BLaER1 (cell line): ENCODE measurements around the gene SLC24A3.
A peak's percentile ranks its signal among the peaks of the same experiment; 100 is the strongest.

Experiments
- H3K27ac ChIP-seq: shearing (Covaris generic); formaldehyde crosslinking; 2 replicates; pipeline ENCODE4 v1.8.1; 2022
- H3K27me3 ChIP-seq: shearing (Covaris generic); formaldehyde crosslinking; 2 replicates; pipeline ENCODE4 v1.8.1; 2022
- H3K36me3 ChIP-seq: shearing (Covaris generic); formaldehyde crosslinking; 2 replicates; pipeline ENCODE4 v1.8.1; 2022
- H3K4me1 ChIP-seq: shearing (Covaris generic); formaldehyde crosslinking; 2 replicates; pipeline ENCODE4 v1.8.1; 2022
- H3K4me2 ChIP-seq: shearing (Covaris generic); formaldehyde crosslinking; 2 replicates; pipeline ENCODE4 v1.8.1; 2022
- H3K4me3 ChIP-seq: shearing (Covaris generic); formaldehyde crosslinking; 2 replicates; pipeline ENCODE4 v1.8.1; 2022
- H3K9ac ChIP-seq: shearing (Covaris generic); formaldehyde crosslinking; 2 replicates; pipeline ENCODE4 v1.8.1; 2022
- H3K9me3 ChIP-seq: shearing (Covaris generic); formaldehyde crosslinking; 2 replicates; pipeline ENCODE4 v1.8.1; 2022
- H4K20me1 ChIP-seq: shearing (Covaris generic); formaldehyde crosslinking; 2 replicates; pipeline ENCODE4 v1.8.1; 2022
- Cebpa-rat ChIP-seq: shearing (Covaris generic); IDR thresholded peaks from 2 replicates; pipeline ENCODE4 v1.8.1; 2022

The SLC24A3 gene

DNA sequence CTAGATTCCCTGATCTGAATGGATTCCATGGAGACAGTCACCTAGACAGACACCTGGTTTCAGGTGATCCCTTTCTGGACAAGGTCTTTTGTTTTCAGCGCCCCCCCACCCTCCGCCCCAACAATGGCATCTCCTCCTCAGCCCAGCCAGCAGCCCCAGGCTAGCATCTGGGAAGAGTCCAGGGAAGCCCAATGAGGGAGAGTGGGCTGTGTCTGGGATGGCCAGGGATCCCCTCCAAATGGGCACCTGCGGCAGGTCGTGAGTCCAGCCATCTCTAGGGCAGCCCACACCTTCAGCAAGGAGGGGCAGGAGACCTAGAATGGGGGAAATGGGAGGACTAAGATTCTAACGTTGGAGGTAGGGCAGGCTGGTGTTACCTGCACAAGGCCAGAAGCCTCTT lies 1.2 kb upstream of the SLC24A3 start:
- Histone ChIP-seq H3K9ac (no peak overlapping the region), H3K27ac (no peak overlapping the region), H3K9me3 (peaks cover 19% of the 10 kb centered on the region), H4K20me1 (no peaks in the 10 kb centered on the region), H3K27me3 (peaks cover 44% of the 10 kb centered on the region), H3K4me1 (no peaks in the 10 kb centered on the region), H3K4me3 (no peak overlapping the region), H3K36me3 (no peaks in the 10 kb centered on the region), H3K4me2 (no peak overlapping the region)
- no peak for TF ChIP-seq Cebpa-rat

DNA sequence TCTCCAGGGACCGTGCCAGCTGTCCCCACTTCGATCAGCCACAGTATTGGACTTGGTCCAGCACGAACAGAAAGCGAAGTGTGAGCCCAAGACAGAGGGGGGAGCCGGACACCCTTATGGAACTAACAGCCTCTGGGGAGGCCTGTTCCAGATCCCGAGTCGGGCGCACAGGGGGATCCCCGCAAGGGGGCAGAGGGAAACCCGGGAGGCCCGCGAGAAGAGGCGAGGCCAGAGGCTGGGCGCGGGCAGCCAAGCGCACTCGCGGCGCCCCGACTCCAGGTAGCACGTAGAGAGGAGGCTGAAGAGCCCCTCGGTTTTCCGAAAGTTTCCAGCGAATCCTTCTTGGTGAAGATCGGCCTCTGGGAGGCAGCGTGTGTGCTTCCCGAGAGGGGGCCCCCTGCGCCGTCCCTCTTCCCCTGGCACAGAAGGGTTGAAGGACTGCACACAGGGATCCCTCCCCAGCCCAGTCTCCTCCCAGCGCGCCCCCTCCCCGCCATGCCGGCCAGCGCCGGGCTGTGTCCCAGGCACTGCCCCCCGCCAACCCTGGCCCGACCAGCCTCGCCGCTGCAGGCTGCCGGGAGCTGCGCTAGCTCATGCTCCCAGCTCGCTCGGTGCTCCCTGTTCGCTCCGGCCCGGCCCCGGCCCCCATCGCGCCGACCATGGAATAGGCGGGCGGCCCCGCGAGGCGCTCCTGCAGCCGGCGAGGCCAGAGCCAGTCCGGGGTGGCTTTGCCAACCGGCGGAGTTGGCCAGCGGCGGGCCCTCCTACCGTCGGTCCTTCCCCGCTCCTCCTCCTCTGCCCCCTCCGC lies 577 bp upstream of the SLC24A3 start:
- no peak overlapping the region for H3K27ac ChIP-seq
- H3K27me3 ChIP-seq = peaks cover 44% of the 10 kb centered on the region
- H3K9ac ChIP-seq = no peak overlapping the region
- no peak for TF ChIP-seq Cebpa-rat
- H3K36me3 ChIP-seq = no peaks in the 10 kb centered on the region
- peaks cover 19% of the 10 kb centered on the region for H3K9me3 ChIP-seq
- H4K20me1 ChIP-seq = no peaks in the 10 kb centered on the region
- no peak overlapping the region for H3K4me2 ChIP-seq
- no peaks in the 10 kb centered on the region for H3K4me1 ChIP-seq
- no peak overlapping the region for H3K4me3 ChIP-seq

DNA sequence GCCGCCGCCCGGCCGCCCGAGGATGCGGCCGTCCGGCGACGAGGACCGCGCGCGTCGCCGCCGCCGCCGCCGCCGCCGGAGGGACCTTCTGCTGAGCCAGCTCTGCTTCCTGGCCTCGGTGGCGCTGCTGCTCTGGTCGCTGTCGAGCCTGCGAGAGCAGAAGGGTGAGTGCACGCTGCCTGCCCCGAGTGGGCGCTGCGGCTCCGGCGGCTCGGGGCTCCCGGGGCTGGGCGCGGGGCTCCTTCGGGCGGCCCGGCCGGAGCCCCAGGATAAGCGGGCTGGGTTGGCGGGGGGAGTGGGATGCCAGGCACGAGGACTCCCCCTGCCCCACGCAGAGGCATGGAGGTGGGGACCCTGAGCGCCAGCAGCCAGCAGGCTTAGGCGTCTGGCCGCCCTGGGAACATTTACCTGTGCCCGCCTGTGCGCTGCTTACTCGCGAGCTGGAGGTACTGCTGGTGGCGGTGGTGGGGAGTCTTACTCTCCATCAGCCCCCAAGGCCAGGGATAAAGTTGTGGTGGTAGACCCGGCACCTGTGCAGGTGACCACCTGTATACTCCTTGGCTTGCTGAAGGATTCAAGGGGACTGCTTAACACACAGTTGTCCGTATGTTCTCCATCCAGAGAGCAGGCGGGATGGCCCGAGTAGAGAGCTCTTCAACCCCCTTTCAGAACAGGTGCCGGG lies 520 bp downstream of the SLC24A3 start:
- no peak for TF ChIP-seq Cebpa-rat
- H3K4me2 ChIP-seq = no peak overlapping the region
- H3K9me3 ChIP-seq = peaks cover 19% of the 10 kb centered on the region
- H3K36me3 ChIP-seq = no peaks in the 10 kb centered on the region
- H3K9ac ChIP-seq = no peak overlapping the region
- H3K27me3 ChIP-seq = peaks cover 44% of the 10 kb centered on the region
- H3K4me1 ChIP-seq = no peaks in the 10 kb centered on the region
- no peak overlapping the region for H3K4me3 ChIP-seq
- no peak overlapping the region for H3K27ac ChIP-seq
- no peaks in the 10 kb centered on the region for H4K20me1 ChIP-seq

DNA sequence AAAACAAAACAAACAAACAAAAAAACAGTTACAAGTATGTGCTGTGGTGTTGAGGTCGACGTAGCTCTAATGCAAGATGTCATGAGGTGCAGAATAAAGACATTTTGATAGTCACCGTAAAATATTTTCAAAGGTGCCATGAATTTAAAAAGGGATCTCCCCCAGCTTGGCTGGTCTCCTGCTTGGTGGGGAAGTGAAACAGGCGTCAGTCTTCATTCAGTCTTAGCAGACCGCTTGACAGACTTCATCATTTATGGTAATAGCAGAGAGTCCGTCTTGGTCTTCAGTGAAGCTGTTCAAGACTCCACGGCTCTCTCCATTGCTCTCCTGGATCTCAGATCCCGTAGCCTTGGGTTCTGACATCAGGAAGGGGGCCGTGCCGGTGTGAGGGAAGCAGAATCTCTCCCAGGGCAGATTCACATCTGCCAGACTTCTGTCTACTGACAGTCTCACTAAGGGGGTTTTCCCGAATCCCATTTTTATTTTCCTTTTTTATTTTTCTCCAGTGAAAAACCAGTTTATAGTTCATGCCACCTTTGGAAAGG lies 1.6 kb downstream of the SLC24A3 start:
- H3K27me3 ChIP-seq = peaks cover 44% of the 10 kb centered on the region
- no peak overlapping the region for H3K9ac ChIP-seq
- no peaks in the 10 kb centered on the region for H3K36me3 ChIP-seq
- H3K27ac ChIP-seq = no peak overlapping the region
- peaks cover 19% of the 10 kb centered on the region for H3K9me3 ChIP-seq
- H3K4me3 ChIP-seq = no peak overlapping the region
- TF ChIP-seq Cebpa-rat = no peak
- H3K4me2 ChIP-seq = no peak overlapping the region
- no peaks in the 10 kb centered on the region for H3K4me1 ChIP-seq
- no peaks in the 10 kb centered on the region for H4K20me1 ChIP-seq

DNA sequence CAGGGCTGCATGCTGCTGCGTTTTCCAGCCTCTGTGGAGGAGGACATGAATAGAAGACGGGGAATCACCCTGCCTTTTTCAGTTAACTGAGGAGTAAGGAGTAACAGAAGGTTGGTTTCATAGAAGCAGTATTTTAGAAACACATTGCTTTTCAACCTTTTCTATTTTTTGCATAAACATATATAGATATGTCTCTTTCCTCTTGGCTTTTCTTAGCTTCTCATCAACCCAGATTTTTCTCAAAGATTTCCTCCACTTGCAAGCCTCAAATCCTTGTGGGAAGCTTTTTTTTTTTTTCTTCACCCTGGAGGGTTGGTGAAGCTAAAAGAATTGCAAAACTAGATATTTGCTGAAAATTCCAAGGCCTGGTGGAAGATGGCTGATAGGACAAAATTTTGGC lies 6.0 kb downstream of the SLC24A3 start:
- H3K27ac ChIP-seq = no peak overlapping the region

DNA sequence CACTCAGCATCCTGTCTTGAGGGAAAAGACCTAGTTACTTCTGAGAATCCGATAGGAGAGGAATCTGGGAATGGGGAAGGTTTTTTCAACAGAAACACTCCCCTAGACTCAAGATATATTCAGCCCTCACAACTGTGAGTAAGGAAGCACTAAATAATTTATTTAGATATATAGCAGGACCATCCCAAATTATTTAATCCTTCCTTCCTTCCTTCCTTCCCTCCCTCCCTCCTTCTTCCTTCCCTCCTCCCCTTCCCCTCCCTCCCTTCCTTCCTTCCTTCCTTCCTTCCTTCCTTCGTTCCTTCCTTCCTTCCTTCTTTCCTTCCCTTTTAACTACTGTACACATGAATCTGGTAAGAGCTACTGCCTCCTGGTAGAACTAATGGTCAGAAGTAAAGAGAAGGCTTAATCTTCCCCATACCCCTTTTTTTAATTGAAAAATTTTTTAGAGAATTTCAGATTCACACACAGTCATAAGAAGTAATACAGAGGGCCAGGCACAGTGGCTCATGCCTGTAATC lies 10.1 kb downstream of the SLC24A3 start:
- H4K20me1 ChIP-seq = no peaks in the 10 kb centered on the region
- no peak overlapping the region for H3K4me3 ChIP-seq
- H3K36me3 ChIP-seq = no peaks in the 10 kb centered on the region
- no peak overlapping the region for H3K9ac ChIP-seq
- H3K4me2 ChIP-seq = peak overlapping the region; percentile 19; the same call in 1 of the 2 replicates
- peaks cover 6% of the 10 kb centered on the region; the same call in 1 of the 2 replicates for H3K4me1 ChIP-seq
- TF ChIP-seq Cebpa-rat = no peak
- H3K9me3 ChIP-seq = 0 out of 2 replicates have a peak, but pooled peaks cover 5% of the 10 kb centered on the region
- H3K27me3 ChIP-seq = no peaks in the 10 kb centered on the region
- no peak overlapping the region for H3K27ac ChIP-seq

More for the DNA sequence above, 6.0 kb downstream of the SLC24A3 start:
- Histone ChIP-seq H3K4me2 (no peak overlapping the region), H3K4me3 (no peak overlapping the region), H3K27me3 (peaks cover 14% of the 10 kb centered on the region), H3K4me1 (peaks cover 6% of the 10 kb centered on the region; the same call in 1 of the 2 replicates), H4K20me1 (no peaks in the 10 kb centered on the region), H3K36me3 (no peaks in the 10 kb centered on the region), H3K9ac (no peak overlapping the region), H3K9me3 (no peaks in the 10 kb centered on the region)
- no peak for TF ChIP-seq Cebpa-rat

DNA sequence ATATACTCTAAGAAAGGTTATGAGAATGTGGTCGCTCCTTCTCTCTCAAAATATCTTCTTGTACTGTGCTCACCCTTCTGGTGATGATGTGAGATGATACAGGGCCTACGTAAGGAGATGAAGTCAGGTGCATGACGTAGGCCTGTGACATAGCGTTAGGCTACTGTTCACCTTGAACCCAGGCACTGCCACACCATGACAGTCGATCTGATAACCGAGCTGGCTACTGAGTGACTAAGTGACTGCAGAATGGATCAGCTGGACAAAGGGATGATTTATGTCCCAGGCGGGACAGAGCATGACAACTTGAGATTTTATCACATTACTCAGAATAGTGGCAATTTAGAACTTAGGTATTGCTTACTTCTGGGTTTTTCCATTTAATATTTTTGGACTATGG lies 11.2 kb downstream of the SLC24A3 start:
- Histone ChIP-seq H3K9me3 (0 out of 2 replicates have a peak, but pooled peaks cover 5% of the 10 kb centered on the region), H3K36me3 (no peaks in the 10 kb centered on the region)
- no peak for TF ChIP-seq Cebpa-rat

DNA sequence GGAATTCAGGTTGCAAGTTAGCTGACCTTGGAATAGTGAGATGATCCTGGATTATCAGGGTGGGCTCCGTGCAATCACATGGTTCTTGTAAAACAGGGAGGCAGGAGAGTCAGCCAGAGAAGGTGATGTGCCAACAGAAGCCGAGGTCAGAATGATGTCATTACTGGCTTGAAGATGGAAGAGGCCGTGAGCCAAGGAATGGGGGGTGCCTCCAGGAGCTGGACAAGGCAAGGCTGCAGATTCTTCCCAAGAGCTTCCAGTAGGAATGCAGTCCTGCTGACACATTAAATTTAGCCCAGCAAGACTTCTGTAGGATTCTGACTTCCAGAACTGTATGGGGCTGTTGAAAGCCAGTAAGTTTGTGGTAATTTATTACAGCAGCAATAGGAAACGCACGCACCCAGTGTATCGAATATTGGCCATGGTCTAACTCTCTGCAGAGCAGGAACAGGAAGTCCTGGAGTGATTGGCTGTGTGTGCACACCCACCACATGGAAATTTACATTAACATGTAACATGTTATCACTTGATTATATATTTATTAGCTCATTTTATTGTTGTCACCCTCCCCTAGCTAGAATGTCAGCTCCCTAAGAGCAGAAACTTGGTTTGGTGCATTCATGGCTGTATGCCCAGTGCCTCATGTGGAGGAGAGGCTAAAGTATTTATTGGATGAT lies 19.1 kb downstream of the SLC24A3 start:
- Histone ChIP-seq H3K4me1 (peaks cover 6% of the 10 kb centered on the region), H3K4me3 (no peak overlapping the region)
- no peak for TF ChIP-seq Cebpa-rat

More for the DNA sequence above, 11.2 kb downstream of the SLC24A3 start:
- Histone ChIP-seq H4K20me1 (no peaks in the 10 kb centered on the region), H3K4me3 (no peak overlapping the region), H3K4me2 (no peak overlapping the region), H3K4me1 (peaks cover 6% of the 10 kb centered on the region; the same call in 1 of the 2 replicates), H3K27me3 (no peaks in the 10 kb centered on the region), H3K27ac (no peak overlapping the region), H3K9ac (no peak overlapping the region)

DNA sequence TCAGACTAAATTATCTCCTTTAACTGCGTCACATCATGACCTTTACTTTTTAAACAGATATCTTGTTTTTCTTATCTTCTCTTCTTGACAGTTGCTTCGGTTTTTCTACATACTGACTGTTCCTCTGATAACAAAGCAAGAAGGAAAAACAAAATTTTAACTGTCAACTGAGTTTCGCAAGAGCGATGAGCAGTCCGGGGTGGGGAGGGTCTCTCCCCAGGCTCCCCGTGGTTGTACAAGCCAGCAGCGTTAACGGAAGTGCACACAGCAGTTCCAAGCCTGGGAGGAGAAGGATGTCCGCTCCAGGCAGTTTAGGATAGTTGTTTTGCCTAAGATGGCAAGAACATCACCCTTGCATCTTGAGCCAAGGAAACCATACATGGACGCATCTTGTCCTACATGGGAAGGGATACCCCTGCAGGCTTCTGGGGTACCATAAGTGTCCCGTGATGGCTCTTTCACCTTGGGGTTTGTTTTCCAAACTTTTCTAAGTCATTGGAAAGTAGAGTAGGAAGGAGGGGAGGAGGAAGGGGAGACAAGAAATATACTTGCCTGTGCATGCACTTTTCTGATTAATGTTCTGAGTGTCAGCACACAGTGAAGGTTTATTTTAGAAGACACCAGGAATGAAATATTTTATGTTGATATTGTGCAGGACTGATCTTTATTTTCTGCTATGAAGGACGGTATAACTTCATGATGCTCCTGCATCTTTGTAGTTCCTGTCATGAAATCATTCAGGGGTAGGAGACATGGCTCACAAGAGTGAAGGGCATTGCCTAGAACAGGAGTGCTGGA lies 20.8 kb downstream of the SLC24A3 start:
- H3K4me1 ChIP-seq = peaks cover 23% of the 10 kb centered on the region
- no peak overlapping the region for H3K4me2 ChIP-seq
- 0 out of 2 replicates have a peak, but pooled peaks cover 2% of the 10 kb centered on the region for H3K27me3 ChIP-seq
- H3K9ac ChIP-seq = no peak overlapping the region
- no peak overlapping the region for H3K4me3 ChIP-seq
- no peaks in the 10 kb centered on the region for H4K20me1 ChIP-seq
- TF ChIP-seq Cebpa-rat = no peak
- H3K9me3 ChIP-seq = no peaks in the 10 kb centered on the region
- no peaks in the 10 kb centered on the region for H3K36me3 ChIP-seq
- H3K27ac ChIP-seq = no peak overlapping the region

More for the DNA sequence above, 19.1 kb downstream of the SLC24A3 start:
- Histone ChIP-seq H4K20me1 (no peaks in the 10 kb centered on the region), H3K4me2 (no peak overlapping the region), H3K9ac (no peak overlapping the region), H3K9me3 (no peaks in the 10 kb centered on the region), H3K36me3 (no peaks in the 10 kb centered on the region), H3K27me3 (no peaks in the 10 kb centered on the region), H3K27ac (no peak overlapping the region)
